ENCODE measurements around the gene BMPR1A. TPM values are rescaled to one million over a fixed set of nuclear protein-coding genes. Genes with fewer than 3 reads are reported as not detected.

BMPR1A gene
- polyA plus RNA-seq, 2 of the 4 experiments (the other 2 are of a cell fraction) = 25.5 to 39.0 TPM

DNA sequence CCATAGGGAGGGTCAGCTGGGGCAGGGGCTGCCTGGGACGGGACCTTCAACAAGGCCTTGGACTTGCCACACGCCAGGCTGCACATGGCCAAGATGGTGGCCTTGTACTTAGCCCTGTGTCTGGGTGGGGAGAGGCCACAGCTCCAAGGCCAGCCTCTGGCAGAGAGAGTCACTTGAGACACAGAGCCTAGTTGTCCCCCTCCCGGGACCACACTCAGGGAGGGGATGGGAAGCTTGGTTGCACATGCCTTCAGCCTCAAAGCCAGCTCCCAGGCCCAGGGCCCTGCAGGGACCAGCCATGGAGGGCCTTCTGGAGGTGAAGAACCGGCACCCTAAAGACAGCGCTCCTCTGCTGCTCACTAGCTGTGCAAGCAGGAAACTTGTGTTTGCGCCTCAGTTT is 184.3 kb downstream of the BMPR1A start:
- no peak for TF ChIP-seq GATA3 (IDR thresholded peaks at IDR 0.05; ENCODE audit: borderline replicate concordance)
- no peak for TF ChIP-seq RARB (CRISPR knock-in tag; IDR thresholded peaks at IDR 0.05)
- TF ChIP-seq, protein P1, sequence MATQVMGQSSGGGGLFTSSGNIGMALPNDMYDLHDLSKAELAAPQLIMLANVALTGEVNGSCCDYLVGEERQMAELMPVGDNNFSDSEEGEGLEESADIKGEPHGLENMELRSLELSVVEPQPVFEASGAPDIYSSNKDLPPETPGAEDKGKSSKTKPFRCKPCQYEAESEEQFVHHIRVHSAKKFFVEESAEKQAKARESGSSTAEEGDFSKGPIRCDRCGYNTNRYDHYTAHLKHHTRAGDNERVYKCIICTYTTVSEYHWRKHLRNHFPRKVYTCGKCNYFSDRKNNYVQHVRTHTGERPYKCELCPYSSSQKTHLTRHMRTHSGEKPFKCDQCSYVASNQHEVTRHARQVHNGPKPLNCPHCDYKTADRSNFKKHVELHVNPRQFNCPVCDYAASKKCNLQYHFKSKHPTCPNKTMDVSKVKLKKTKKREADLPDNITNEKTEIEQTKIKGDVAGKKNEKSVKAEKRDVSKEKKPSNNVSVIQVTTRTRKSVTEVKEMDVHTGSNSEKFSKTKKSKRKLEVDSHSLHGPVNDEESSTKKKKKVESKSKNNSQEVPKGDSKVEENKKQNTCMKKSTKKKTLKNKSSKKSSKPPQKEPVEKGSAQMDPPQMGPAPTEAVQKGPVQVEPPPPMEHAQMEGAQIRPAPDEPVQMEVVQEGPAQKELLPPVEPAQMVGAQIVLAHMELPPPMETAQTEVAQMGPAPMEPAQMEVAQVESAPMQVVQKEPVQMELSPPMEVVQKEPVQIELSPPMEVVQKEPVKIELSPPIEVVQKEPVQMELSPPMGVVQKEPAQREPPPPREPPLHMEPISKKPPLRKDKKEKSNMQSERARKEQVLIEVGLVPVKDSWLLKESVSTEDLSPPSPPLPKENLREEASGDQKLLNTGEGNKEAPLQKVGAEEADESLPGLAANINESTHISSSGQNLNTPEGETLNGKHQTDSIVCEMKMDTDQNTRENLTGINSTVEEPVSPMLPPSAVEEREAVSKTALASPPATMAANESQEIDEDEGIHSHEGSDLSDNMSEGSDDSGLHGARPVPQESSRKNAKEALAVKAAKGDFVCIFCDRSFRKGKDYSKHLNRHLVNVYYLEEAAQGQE (IDR thresholded peaks at IDR 0.05) = no peak
- no peak for TF ChIP-seq ZFP36 (IDR thresholded peaks at IDR 0.05; ENCODE audit: borderline replicate concordance, partially characterized antibody)
- TF ChIP-seq CBX2 (IDR thresholded peaks at IDR 0.05; ENCODE audit: borderline replicate concordance, low read depth) = no peak
- no peak for TF ChIP-seq CEBPB (IDR thresholded peaks at IDR 0.05)
- no peak for TF ChIP-seq HDAC2 (IDR thresholded peaks at IDR 0.05)
- TF ChIP-seq EHF (CRISPR knock-in tag; IDR thresholded peaks at IDR 0.05) = no peak
- TF ChIP-seq, protein P2, sequence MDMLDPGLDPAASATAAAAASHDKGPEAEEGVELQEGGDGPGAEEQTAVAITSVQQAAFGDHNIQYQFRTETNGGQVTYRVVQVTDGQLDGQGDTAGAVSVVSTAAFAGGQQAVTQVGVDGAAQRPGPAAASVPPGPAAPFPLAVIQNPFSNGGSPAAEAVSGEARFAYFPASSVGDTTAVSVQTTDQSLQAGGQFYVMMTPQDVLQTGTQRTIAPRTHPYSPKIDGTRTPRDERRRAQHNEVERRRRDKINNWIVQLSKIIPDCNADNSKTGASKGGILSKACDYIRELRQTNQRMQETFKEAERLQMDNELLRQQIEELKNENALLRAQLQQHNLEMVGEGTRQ (IDR thresholded peaks at IDR 0.05) = no peak
- TF ChIP-seq JUNB (IDR thresholded peaks at IDR 0.05) = no peak
- no peak for TF ChIP-seq MAZ (IDR thresholded peaks at IDR 0.05; ENCODE audit: borderline replicate concordance, low read depth, low read length)
- TF ChIP-seq KDM1A (IDR thresholded peaks at IDR 0.05; ENCODE audit: low read depth) = no peak
- no peak for TF ChIP-seq MAFK (IDR thresholded peaks at IDR 0.05; ENCODE audit: partially characterized antibody)
- H3K4me2 ChIP-seq = no peak overlapping the region
- POLR2A ChIA-PET = interaction anchor here (0.6 kb wide), 1 partner anchor 149 kb away, joined by 8 read pairs; no protein-coding TSS in a partner anchor
- H3K4me1 ChIP-seq = 0 out of 3 replicates have a peak, but pooled peaks cover 4% of the 10 kb centered on the region
- no peaks in the 10 kb centered on the region for H3K9me3 ChIP-seq
- CTCF ChIA-PET = interaction anchor here (0.9 to 4.9 kb wide), 12 partner anchors 9 to 563 kb away, joined by 3 to 57 read pairs (median 4); partner anchors contain the start of genes ADIRF and SNCG
- WGBS (ENCODE audit: missing lambda C conversion rate) = 91% methylated on average over 5 of the region's 6 CpGs
- H3K27ac ChIP-seq = no peak overlapping the region
- ATAC-seq (no peak), DNase-seq (ENCODE audit: low read depth in 1 of 2, low spot score in 1 of 2) (no peak), FAIRE-seq (no peak)
- no peak overlapping the region for H3K4me3 ChIP-seq

DNA sequence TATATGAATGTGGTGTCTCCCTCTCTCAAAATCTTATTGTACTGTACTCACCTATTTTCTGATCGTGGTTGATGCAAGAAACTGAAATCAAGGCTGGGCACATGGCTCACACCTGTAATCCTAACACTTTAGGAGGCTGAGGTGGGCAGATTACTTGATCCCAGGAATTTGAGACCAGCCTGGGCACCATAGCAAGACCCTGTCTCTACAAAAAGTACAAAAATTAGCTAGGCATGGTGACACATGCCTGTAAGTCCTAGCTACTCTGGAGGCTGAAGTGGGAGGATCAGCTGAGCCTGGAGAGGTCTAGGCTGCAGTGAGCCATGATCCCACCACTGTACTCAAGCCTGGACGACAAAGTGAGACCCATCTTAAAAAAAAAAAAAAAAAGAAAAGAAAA is 185.0 kb downstream of the BMPR1A start:
- Histone ChIP-seq H3K4me1 (0 out of 3 replicates have a peak, but pooled peaks cover 4% of the 10 kb centered on the region), H3K9me3 (no peaks in the 10 kb centered on the region), H3K4me2 (no peak overlapping the region), H3K27ac (no peak overlapping the region), H3K4me3 (no peak overlapping the region)
- ChIA-PET POLR2A (no interaction called here), CTCF (interaction anchor here (1.0 to 4.9 kb wide), 9 partner anchors 8 to 565 kb away, joined by 3 to 57 read pairs (median 5); partner anchors contain the start of genes ADIRF and SNCG)
- FAIRE-seq = no peak
- no peak for DNase-seq (ENCODE audit: low read depth in 1 of 2, low spot score in 1 of 2)
- no peak for ATAC-seq
- WGBS (ENCODE audit: missing lambda C conversion rate) = 57% methylated on average over 2 of the region's 2 CpGs
- no peak for TF ChIP-seq FOSB (CRISPR knock-in tag; IDR thresholded peaks at IDR 0.05)
- no peak for TF ChIP-seq JUN (IDR thresholded peaks at IDR 0.05)
- TF ChIP-seq HDAC2 (IDR thresholded peaks at IDR 0.05) = no peak
- no peak for TF ChIP-seq MAFK (IDR thresholded peaks at IDR 0.05; ENCODE audit: partially characterized antibody)
- no peak for TF ChIP-seq ZC3H11A (IDR thresholded peaks at IDR 0.05)
- no peak for TF ChIP-seq HOXB5 (CRISPR knock-in tag; IDR thresholded peaks at IDR 0.05)
- no peak for TF ChIP-seq ZFP36 (IDR thresholded peaks at IDR 0.05; ENCODE audit: borderline replicate concordance, partially characterized antibody)
- no peak for TF ChIP-seq NR3C1 (IDR thresholded peaks at IDR 0.05)
- no peak for TF ChIP-seq POLR2A (IDR thresholded peaks at IDR 0.05; ENCODE audit: low read length)
- no peak for TF ChIP-seq SREBF2 (IDR thresholded peaks at IDR 0.05)
- no peak for TF ChIP-seq CHD4 (IDR thresholded peaks at IDR 0.05; ENCODE audit: borderline replicate concordance)
- TF ChIP-seq GATA3 (IDR thresholded peaks at IDR 0.05; ENCODE audit: borderline replicate concordance) = no peak
- TF ChIP-seq, protein P3, sequence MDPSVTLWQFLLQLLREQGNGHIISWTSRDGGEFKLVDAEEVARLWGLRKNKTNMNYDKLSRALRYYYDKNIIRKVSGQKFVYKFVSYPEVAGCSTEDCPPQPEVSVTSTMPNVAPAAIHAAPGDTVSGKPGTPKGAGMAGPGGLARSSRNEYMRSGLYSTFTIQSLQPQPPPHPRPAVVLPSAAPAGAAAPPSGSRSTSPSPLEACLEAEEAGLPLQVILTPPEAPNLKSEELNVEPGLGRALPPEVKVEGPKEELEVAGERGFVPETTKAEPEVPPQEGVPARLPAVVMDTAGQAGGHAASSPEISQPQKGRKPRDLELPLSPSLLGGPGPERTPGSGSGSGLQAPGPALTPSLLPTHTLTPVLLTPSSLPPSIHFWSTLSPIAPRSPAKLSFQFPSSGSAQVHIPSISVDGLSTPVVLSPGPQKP (IDR thresholded peaks at IDR 0.05; ENCODE audit: low read depth, low read length) = no peak
- TF ChIP-seq ZSCAN20 (CRISPR knock-in tag; IDR thresholded peaks at IDR 0.05) = no peak
- TF ChIP-seq, protein P4, sequence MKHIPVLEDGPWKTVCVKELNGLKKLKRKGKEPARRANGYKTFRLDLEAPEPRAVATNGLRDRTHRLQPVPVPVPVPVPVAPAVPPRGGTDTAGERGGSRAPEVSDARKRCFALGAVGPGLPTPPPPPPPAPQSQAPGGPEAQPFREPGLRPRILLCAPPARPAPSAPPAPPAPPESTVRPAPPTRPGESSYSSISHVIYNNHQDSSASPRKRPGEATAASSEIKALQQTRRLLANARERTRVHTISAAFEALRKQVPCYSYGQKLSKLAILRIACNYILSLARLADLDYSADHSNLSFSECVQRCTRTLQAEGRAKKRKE (CRISPR knock-in tag; IDR thresholded peaks at IDR 0.05; ENCODE audit: low read depth) = no peak
- no peak for TF ChIP-seq HOXB13 (CRISPR knock-in tag; IDR thresholded peaks at IDR 0.05; ENCODE audit: low read depth)
